Neuronal stem cell (in vitro differentiated cells): ENCODE data around the gene CTR9.
A peak's percentile ranks its signal among the peaks of the same experiment; 100 is the strongest.

Source experiments
- DNase-seq: peaks from one replicate; pipeline ENCODE4 v3.0.0-alpha.2; 2013; ENCODE audit warnings: low spot score
- H2AFZ ChIP-seq: one replicate; pipeline ENCODE4 v1.6.1; 2013; ENCODE audit warnings: mild to moderate bottlenecking, low read length, inconsistent platforms
- H2AK5ac ChIP-seq: 2 replicates; pipeline ENCODE4 v1.6.1; 2013; ENCODE audit warnings: low read depth, mild to moderate bottlenecking, inconsistent platforms, low read length, moderate library complexity, mixed read lengths
- H2BK120ac ChIP-seq: 2 replicates; pipeline ENCODE4 v1.6.1; 2013; ENCODE audit warnings: low read depth, mild to moderate bottlenecking, inconsistent platforms, low read length, moderate library complexity, mixed read lengths
- H2BK12ac ChIP-seq: one replicate; pipeline ENCODE4 v1.6.1; 2013; ENCODE audit warnings: low read length, inconsistent platforms
- H2BK15ac ChIP-seq: 2 replicates; pipeline ENCODE4 v1.6.1; 2013; ENCODE audit warnings: mild to moderate bottlenecking, low read length, inconsistent platforms, mixed read lengths
- H2BK5ac ChIP-seq: one replicate; pipeline ENCODE4 v1.6.1; 2013; ENCODE audit warnings: inconsistent platforms, mild to moderate bottlenecking, low read length, moderate library complexity
- H3K14ac ChIP-seq: one replicate; pipeline ENCODE4 v1.6.1; 2013; ENCODE audit warnings: low read length, inconsistent platforms
- H3K18ac ChIP-seq: 2 replicates; pipeline ENCODE4 v1.6.1; 2013; ENCODE audit warnings: low read length, inconsistent platforms
- H3K23ac ChIP-seq: 2 replicates; pipeline ENCODE4 v1.6.1; 2013; ENCODE audit warnings: low read depth, mild to moderate bottlenecking, mixed read lengths, low read length, inconsistent platforms; ENCODE audit not compliant: poor library complexity
- H3K27ac ChIP-seq: replicated peaks from 3 replicates; pipeline ENCODE4 v1.5.1; 2013; ENCODE audit warnings: low read length, inconsistent platforms
- H3K27me3 ChIP-seq, 3 experiments: 2 replicates each; pipeline ENCODE4 v1.6.1; 2013; ENCODE audit warnings: low read length in 3 of 3, mild to moderate bottlenecking in 2 of 3, inconsistent platforms in 1 of 3, low read depth in 1 of 3, mixed read lengths in 1 of 3, moderate library complexity in 1 of 3; ENCODE audit not compliant: control insufficient read depth in 3 of 3, insufficient read depth in 3 of 3
- H3K36me3 ChIP-seq, 2 donors: replicated peaks in 1 of 2; 2 replicates each; pipeline ENCODE4 v1.6.1; 2013; ENCODE audit warnings: low read length in 2 of 2; ENCODE audit not compliant: control insufficient read depth in 2 of 2, insufficient read depth in 2 of 2
- H3K4ac ChIP-seq: 2 replicates; pipeline ENCODE4 v1.6.1; 2013; ENCODE audit warnings: inconsistent platforms, mild to moderate bottlenecking, low read length, moderate library complexity
- H3K4me1 ChIP-seq, 2 donors: 1 replicate in 1 of 2; 2 replicates in 1 of 2; pipeline ENCODE4 v1.6.1; 2013; ENCODE audit warnings: low read length in 2 of 2, low read depth in 1 of 2; ENCODE audit not compliant: control insufficient read depth in 2 of 2, insufficient read depth in 1 of 2
- H3K4me2 ChIP-seq: one replicate; pipeline ENCODE4 v1.6.1; 2013; ENCODE audit warnings: mild to moderate bottlenecking, low read length, inconsistent platforms; ENCODE audit not compliant: insufficient read depth, poor library complexity, severe bottlenecking
- H3K4me3 ChIP-seq, 2 donors: 2 replicates each; pipeline ENCODE4 v1.5.1; 2013; ENCODE audit warnings: low read length in 2 of 2, mild to moderate bottlenecking in 2 of 2, inconsistent platforms in 1 of 2, moderate library complexity in 1 of 2
- H3K79me1 ChIP-seq: one replicate; pipeline ENCODE4 v1.6.1; 2013; ENCODE audit warnings: low read depth, mild to moderate bottlenecking, inconsistent platforms, low read length, moderate library complexity
- H3K9ac ChIP-seq: one replicate; pipeline ENCODE4 v1.6.1; 2013; ENCODE audit warnings: mild to moderate bottlenecking, low read depth, low read length, inconsistent platforms; ENCODE audit not compliant: poor library complexity
- H3K9me3 ChIP-seq, 2 donors: replicated peaks in 1 of 2; 2 replicates each; pipeline versions ENCODE3 to v1.6.1; 2013; ENCODE audit warnings: low read length in 2 of 2, mild to moderate bottlenecking in 2 of 2, inconsistent platforms in 1 of 2, low read depth in 1 of 2, mixed read lengths in 1 of 2, moderate library complexity in 1 of 2; ENCODE audit not compliant: control insufficient read depth in 2 of 2, insufficient read depth in 1 of 2
- H4K8ac ChIP-seq: one replicate; pipeline ENCODE4 v1.6.1; 2013; ENCODE audit warnings: low read depth, mild to moderate bottlenecking, inconsistent platforms, low read length, moderate library complexity
- H4K91ac ChIP-seq: one replicate; pipeline ENCODE4 v1.6.1; 2013; ENCODE audit warnings: low read length, low read depth, mild to moderate bottlenecking, inconsistent platforms; ENCODE audit not compliant: poor library complexity
- WGBS, 2 donors: extraction: QIAGEN DNeasy Blood & Tissue Kit; methylation state at CpG; one replicate each; pipeline ENCODE4 v1.1.7; 2013; ENCODE audit warnings: missing lambda C conversion rate in 2 of 2, mixed read lengths in 1 of 2; ENCODE audit not compliant: insufficient read length in 2 of 2, insufficient replicate concordance in 1 of 2; ENCODE audit errors: extremely low coverage in 2 of 2; 5-methylcytosine and 5-hydroxymethylcytosine counted together

The CTR9 gene

GRCh38 chr11:10763766-10764165 lies 12.7 kb downstream of the CTR9 start:
- no CpG with 5 or more reads among the region's 4 CpGs for WGBS, 2 donors
- no peak overlapping the region for H4K8ac ChIP-seq

GRCh38 chr11:10764412-10764811 lies 13.4 kb downstream of the CTR9 start:
- H3K4me2 ChIP-seq: no peak overlapping the region
- no peak overlapping the region for H3K4me3 ChIP-seq
- no peaks in the 10 kb centered on the region for H3K27me3 ChIP-seq
- no peaks in the 10 kb centered on the region for H3K79me1 ChIP-seq
- no peak overlapping the region for H3K27ac ChIP-seq
- H4K91ac ChIP-seq: no peak overlapping the region
- no peak overlapping the region for H3K9ac ChIP-seq
- no peak overlapping the region for H2BK12ac ChIP-seq
- no peak overlapping the region for H4K8ac ChIP-seq
- no CpG with 5 or more reads among the region's 12 CpGs for WGBS, 2 donors
- no peak for DNase-seq
- H2BK5ac ChIP-seq: no peak overlapping the region
- no peak overlapping the region for H2AFZ ChIP-seq
- no peak overlapping the region for H3K4ac ChIP-seq
- no peak overlapping the region for H2AK5ac ChIP-seq
- peaks cover 0 to 6% of the 10 kb centered on the region in 2 donors for H3K36me3 ChIP-seq
- no peak overlapping the region for H2BK15ac ChIP-seq
- no peak overlapping the region for H3K14ac ChIP-seq
- H3K18ac ChIP-seq: no peak overlapping the region
- no peak overlapping the region for H3K23ac ChIP-seq
- no peaks in the 10 kb centered on the region for H3K9me3 ChIP-seq
- no peaks in the 10 kb centered on the region for H3K4me1 ChIP-seq
- no peak overlapping the region for H2BK120ac ChIP-seq

More at GRCh38 chr11:10763766-10764165, 12.7 kb downstream of the CTR9 start:
- H3K4me3 ChIP-seq: no peak overlapping the region
- H3K79me1 ChIP-seq: no peaks in the 10 kb centered on the region
- no peaks in the 10 kb centered on the region for H3K9me3 ChIP-seq
- DNase-seq: no peak
- H3K4me1 ChIP-seq: no peaks in the 10 kb centered on the region
- H3K9ac ChIP-seq: no peak overlapping the region
- no peak overlapping the region for H2AK5ac ChIP-seq
- peaks cover 0 to 7% of the 10 kb centered on the region in 2 donors for H3K36me3 ChIP-seq
- H2BK15ac ChIP-seq: no peak overlapping the region
- H2AFZ ChIP-seq: no peak overlapping the region
- no peak overlapping the region for H2BK12ac ChIP-seq
- H3K4ac ChIP-seq: no peak overlapping the region
- H3K27ac ChIP-seq: no peak overlapping the region
- no peak overlapping the region for H3K18ac ChIP-seq
- no peak overlapping the region for H4K91ac ChIP-seq
- no peak overlapping the region for H3K14ac ChIP-seq
- H3K23ac ChIP-seq: no peak overlapping the region
- H3K4me2 ChIP-seq: no peak overlapping the region
- H2BK120ac ChIP-seq: no peak overlapping the region
- no peak overlapping the region for H2BK5ac ChIP-seq
- no peaks in the 10 kb centered on the region for H3K27me3 ChIP-seq

- H3K4me1 ChIP-seq: no peaks in the 10 kb centered on the region
- H3K4me3 ChIP-seq: no peak overlapping the region
- no peaks in the 10 kb centered on the region for H3K27me3 ChIP-seq
- no peaks in the 10 kb centered on the region for H3K79me1 ChIP-seq
- DNase-seq: peak; percentile 20
- H3K4me2 ChIP-seq: no peak overlapping the region
- no peak overlapping the region for H3K4ac ChIP-seq
- H3K9me3 ChIP-seq: no peaks in the 10 kb centered on the region
- H3K14ac ChIP-seq: no peak overlapping the region
- no peak overlapping the region for H3K9ac ChIP-seq
- H3K27ac ChIP-seq: no peak overlapping the region
- H4K8ac ChIP-seq: no peak overlapping the region
- no peak overlapping the region for H2BK15ac ChIP-seq
- H2BK5ac ChIP-seq: no peak overlapping the region
- H3K18ac ChIP-seq: no peak overlapping the region
- H2AK5ac ChIP-seq: no peak overlapping the region
- H2BK12ac ChIP-seq: no peak overlapping the region
- H3K23ac ChIP-seq: no peak overlapping the region
- H2BK120ac ChIP-seq: no peak overlapping the region
- no CpG with 5 or more reads among the region's 2 CpGs for whole genome bisulfite sequencing, 2 donors
- no peak overlapping the region for H2AFZ ChIP-seq
- no peak overlapping the region for H4K91ac ChIP-seq
- H3K36me3 ChIP-seq: peaks cover 0 to 12% of the 10 kb centered on the region in 2 donors
Observed at GRCh38 chr11:10770626-10771254, 19.7 kb downstream of the CTR9 start.

- no peak overlapping the region for H2BK15ac ChIP-seq
- no peak overlapping the region for H2AK5ac ChIP-seq
- no peak overlapping the region for H2BK120ac ChIP-seq
- no peaks in the 10 kb centered on the region for H3K4me1 ChIP-seq
- no peak overlapping the region for H2BK5ac ChIP-seq
- no peaks in the 10 kb centered on the region for H3K9me3 ChIP-seq
- H3K14ac ChIP-seq: no peak overlapping the region
- no peak overlapping the region for H3K4me3 ChIP-seq
- no peak overlapping the region for H3K9ac ChIP-seq
- no peak overlapping the region for H3K4me2 ChIP-seq
- no peak overlapping the region for H3K4ac ChIP-seq
- no peaks in the 10 kb centered on the region for H3K79me1 ChIP-seq
- no peak for DNase-seq
- H2AFZ ChIP-seq: no peak overlapping the region
- H3K27ac ChIP-seq: no peak overlapping the region
- no CpG with 5 or more reads among the region's 1 CpG for WGBS, 2 donors
- H3K23ac ChIP-seq: no peak overlapping the region
- H3K18ac ChIP-seq: no peak overlapping the region
- no peak overlapping the region for H4K91ac ChIP-seq
- H3K36me3 ChIP-seq: peaks cover 0 to 15% of the 10 kb centered on the region in 2 donors
- H3K27me3 ChIP-seq: no peaks in the 10 kb centered on the region
- no peak overlapping the region for H4K8ac ChIP-seq
- no peak overlapping the region for H2BK12ac ChIP-seq
Observed at GRCh38 chr11:10771457-10771856, 20.4 kb downstream of the CTR9 start.
